DOHH2 (cell line): ENCODE measurements around the gene IL36A.

Experiments
- CTCF ChIP-seq: fragments of 200-600 bp; sonication (generic); IDR thresholded peaks from one replicate; pipeline ENCODE4 v1.5.1; 2014; ENCODE audit warnings: antibody characterized with exemption, mild to moderate bottlenecking, low read depth, low read length; ENCODE audit not compliant: poor library complexity, severe bottlenecking
- EZH2phosphoT487 ChIP-seq: fragments of 200-600 bp; sonication (generic); IDR thresholded peaks from 2 replicates; pipeline ENCODE4 v1.6.1; 2017; ENCODE audit warnings: borderline replicate concordance, mild to moderate bottlenecking, antibody characterized with exemption, low read length, moderate library complexity, mixed read lengths

DNA sequence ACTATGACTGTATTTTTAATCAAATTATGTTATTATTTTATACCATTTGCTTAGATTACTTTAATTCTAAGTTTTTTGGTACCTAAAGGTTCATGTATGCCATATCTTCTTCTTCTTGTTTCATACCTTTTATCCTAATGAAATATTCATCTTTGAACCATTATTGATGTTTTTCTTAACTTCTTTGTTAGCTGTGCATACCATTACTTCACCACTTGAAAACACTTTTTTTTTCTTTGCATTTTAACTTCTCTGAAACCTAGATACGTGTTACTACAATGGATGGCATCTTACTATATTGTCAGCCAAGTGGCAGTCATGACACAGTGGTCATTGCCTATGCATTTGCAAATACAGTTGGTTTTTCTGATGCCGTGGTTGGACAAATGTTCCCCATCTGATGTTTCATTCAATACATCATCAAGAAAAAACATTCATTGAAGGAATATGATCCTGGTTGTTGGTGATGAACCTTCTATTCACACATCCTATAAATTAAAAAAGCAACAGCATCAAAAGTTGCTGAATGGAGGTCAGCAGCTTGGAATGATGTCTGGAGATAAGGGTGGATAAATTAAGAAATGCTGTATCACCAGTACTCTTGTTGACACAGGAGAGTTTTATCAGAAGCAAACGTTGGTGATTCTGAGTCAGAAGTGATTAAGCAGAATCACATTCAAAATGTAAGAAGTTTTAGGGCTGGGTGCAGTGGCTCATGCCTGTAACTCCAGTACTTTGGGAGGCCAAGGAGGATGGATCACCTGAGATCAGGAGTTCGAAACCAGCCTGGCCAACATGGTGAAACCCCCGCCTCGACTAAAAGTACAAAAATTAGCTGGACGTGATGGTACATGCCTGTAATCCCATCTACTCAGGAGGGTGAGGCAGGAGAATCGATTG lies 7.4 kb downstream of the IL36A start:
- TF ChIP-seq CTCF: no peak
- TF ChIP-seq EZH2phosphoT487: no peak
